Adipocyte (in vitro differentiated cells): ENCODE measurements around the gene SFN.
A peak's percentile ranks its signal among the peaks of the same experiment; 100 is the strongest.

ENCODE experiments used
- DNase-seq: peaks from one replicate; pipeline ENCODE4 v3.0.0-alpha.2; 2015; ENCODE audit warnings: low read depth
- H3K27me3 ChIP-seq: replicated peaks from 2 replicates; pipeline ENCODE4 v1.7.0; 2013; ENCODE audit warnings: mild to moderate bottlenecking, low read length, moderate library complexity; ENCODE audit not compliant: control insufficient read depth, insufficient read depth
- H3K36me3 ChIP-seq: 2 replicates; pipeline ENCODE4 v1.7.0; 2013; ENCODE audit warnings: low read length, mild to moderate bottlenecking, moderate library complexity; ENCODE audit not compliant: control insufficient read depth, insufficient read depth, severe bottlenecking
- H3K4me1 ChIP-seq: 2 replicates; pipeline ENCODE4 v1.7.0; 2013; ENCODE audit warnings: mild to moderate bottlenecking, low read length, moderate library complexity; ENCODE audit not compliant: control insufficient read depth, insufficient read depth
- H3K4me3 ChIP-seq: 2 replicates; pipeline ENCODE4 v1.7.0; 2013; ENCODE audit warnings: mild to moderate bottlenecking, low read length, moderate library complexity
- H3K9ac ChIP-seq: 2 replicates; pipeline ENCODE4 v1.7.0; 2013; ENCODE audit warnings: mild to moderate bottlenecking, low read length, moderate library complexity
- H3K9me3 ChIP-seq: 2 replicates; pipeline ENCODE4 v1.7.0; 2013; ENCODE audit warnings: mild to moderate bottlenecking, low read length, moderate library complexity; ENCODE audit not compliant: control insufficient read depth

SFN gene

DNA sequence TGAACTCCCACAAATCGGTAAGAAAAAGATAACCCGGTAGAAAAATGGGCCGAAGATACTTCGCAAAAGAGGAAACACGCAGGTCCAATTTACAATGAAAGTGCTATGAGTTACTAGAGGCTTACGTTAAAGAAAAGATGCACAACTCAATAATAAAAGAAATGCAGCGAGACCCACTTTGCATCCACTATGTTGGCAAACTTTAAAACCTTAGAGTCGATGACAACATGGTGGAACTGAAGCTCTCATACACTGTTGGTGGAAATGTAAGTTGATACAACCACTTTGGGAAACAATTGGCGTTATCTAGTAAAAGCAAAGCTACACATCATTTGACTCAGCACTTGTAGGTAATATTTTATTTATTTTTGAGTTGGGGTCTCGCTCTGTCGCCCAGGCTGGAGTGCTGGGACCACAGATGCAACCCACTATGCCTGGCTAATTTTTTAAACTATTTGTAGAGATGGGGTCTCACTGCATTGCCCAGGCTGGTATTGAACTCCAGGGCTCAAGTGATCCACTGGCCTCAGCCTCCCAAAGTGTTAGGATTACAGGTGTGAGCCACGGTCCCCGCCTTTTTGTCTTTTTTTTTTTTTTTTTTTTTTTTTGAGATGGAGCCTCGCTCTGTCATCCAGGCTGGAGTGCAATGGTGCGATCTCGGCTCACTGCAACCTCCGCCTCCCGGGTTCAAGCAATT, 38.0 kb downstream of the SFN start:
- H3K27me3 ChIP-seq: no peaks in the 10 kb centered on the region
- H3K4me3 ChIP-seq: peak overlapping the region; percentile 98
- peaks cover 17% of the 10 kb centered on the region for H3K4me1 ChIP-seq
- no peak for DNase-seq
- H3K36me3 ChIP-seq: peaks cover 11% of the 10 kb centered on the region
- H3K9ac ChIP-seq: peak overlapping the region; percentile 98
- no peaks in the 10 kb centered on the region for H3K9me3 ChIP-seq

DNA sequence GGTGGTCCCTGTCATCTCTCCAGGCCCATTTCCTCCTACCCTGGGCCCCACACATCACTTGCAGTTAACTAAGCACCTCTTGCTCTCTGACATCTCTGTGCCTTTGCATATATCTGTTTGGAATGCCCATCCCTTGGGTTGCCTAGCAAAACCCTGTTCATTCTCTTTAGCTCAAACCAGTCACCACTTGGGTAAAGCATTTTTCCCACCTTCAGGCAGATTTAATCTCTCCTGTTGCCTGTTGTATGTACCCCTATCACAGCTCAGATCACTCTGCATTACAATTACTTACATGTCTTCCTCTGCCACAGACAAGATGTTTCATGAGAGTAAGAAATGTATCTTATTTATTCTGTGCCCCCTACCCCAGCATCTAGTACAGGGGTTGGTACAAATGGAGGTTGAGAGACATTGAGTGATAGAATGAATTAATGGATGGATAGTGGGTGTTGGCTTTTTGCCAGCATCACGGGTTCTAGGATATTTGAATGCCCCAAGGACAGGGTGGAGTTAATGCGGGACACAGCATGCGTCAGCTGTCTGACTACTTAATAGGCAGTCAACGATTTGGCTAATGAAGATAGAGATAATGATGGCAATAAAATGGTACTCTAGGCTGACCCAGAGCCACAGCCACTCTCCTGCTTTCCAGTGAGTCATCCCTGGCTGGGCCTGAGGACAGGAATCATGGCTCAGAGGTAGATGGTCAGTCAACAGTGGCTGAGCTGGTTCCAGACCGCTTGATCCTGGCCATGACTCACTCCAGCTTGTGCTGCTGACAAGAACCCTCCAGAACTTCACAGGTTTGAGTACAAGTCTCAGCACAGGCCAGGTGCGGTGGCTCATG, 44.3 kb downstream of the SFN start:
- peak; percentile 36 for DNase-seq
- Histone ChIP-seq H3K4me1 (no peaks in the 10 kb centered on the region), H3K27me3 (no peaks in the 10 kb centered on the region), H3K9me3 (no peaks in the 10 kb centered on the region), H3K4me3 (no peak overlapping the region), H3K9ac (no peak overlapping the region), H3K36me3 (no peaks in the 10 kb centered on the region)

DNA sequence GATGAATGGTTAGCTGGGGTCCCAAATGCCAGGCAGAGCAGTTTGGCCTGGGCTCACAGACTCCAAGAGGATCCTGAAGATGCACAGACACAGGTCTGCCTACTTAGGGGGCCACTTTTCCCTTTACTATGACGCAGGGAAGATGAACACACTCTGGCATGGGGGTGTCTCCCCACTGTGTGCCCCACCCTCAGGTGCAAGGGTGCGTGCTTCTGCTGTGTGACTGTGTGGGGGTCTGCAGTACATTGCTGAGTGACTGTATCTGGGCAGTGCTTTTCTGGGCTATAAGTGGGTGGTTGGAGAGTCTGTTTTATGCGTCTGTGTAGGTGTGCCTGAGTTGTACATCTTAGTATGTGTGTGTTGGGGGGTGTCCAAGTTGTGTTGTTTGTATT, 47.0 kb downstream of the SFN start:
- Histone ChIP-seq H3K36me3 (no peaks in the 10 kb centered on the region), H3K27me3 (no peaks in the 10 kb centered on the region), H3K4me3 (no peak overlapping the region), H3K9ac (no peak overlapping the region), H3K4me1 (no peaks in the 10 kb centered on the region), H3K9me3 (no peaks in the 10 kb centered on the region)
- no peak for DNase-seq

DNA sequence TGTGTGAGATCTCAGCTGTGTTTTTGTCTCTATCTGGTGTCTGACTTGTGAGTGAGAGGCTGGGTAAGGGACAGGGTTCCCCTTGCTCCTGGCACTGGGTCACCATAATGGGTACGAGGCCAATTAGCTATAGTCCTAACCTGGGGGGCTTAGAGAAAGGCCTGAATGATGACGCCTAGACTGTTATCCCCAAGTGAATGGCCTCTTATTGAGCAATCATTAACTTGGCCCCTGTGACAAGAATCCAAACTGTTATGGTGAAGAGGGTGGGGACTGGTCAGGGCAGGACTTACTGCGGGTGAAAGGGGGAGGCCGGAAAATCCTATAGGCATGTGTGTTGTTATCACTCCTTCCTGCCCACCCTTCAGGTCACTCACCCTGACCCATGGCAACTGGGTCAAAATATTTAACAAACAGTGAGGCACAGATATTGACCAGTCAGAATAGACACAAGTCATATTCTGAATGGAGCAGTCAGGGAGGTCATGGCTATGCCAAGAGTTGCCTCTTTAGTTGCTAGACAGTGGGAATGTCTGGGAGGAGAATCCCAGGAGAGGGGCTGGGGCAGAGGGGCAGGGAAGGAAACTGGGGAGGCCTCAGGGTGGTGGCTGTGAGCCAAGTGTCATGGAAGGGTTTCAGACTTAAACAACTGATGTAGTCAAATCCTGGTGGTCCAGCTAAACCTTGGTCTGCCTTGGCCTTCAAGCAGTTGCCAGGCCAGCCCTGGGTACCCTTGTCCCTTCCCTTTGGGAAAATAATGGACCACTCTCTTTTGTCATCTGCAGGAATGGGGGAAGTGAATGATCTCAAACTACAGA, 47.6 kb downstream of the SFN start:
- H3K9me3 ChIP-seq: no peaks in the 10 kb centered on the region
- H3K9ac ChIP-seq: no peak overlapping the region
- no peaks in the 10 kb centered on the region for H3K36me3 ChIP-seq
- H3K4me3 ChIP-seq: no peak overlapping the region
- DNase-seq: no peak
- no peaks in the 10 kb centered on the region for H3K27me3 ChIP-seq
- H3K4me1 ChIP-seq: no peaks in the 10 kb centered on the region

DNA sequence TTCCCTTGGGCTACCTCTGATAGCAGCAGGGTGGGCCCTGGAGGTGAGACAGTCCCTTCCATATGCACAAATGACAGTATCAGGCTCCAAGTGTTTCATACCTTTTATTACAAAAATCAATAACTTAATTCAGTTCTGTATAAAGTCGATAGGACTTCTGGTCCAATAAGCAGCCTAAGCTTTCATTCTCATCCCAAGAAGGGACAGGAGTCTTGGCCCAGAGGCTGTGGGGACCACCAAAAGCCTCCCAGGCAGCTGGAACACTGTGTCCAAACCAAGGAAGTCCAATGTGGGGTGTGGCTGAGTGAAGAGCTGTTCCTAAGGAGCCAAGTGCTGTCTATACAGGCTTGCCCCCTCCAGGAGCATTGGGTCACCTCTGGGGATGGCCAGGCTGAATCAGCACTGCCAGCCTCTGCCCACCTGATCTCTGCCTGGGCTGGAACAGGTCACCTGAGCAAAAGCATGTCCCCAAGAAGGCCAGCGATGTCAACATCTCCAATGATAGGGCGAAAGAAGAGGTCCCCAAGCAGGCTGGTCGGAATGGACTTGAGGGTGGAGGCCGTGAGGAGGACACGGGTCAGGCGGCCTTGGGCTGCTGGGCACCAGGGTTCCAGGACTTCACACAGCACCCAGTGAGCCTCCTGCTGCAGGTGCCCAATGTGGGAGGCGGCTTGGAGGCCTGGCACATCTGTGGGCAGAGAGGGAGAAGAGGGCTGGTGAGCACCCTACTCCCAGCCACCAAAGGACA, 48.6 kb downstream of the SFN start:
- H3K9me3 ChIP-seq: no peaks in the 10 kb centered on the region
- H3K9ac ChIP-seq: no peak overlapping the region
- no peaks in the 10 kb centered on the region for H3K36me3 ChIP-seq
- no peak for DNase-seq
- H3K27me3 ChIP-seq: no peaks in the 10 kb centered on the region
- no peak overlapping the region for H3K4me3 ChIP-seq
- no peaks in the 10 kb centered on the region for H3K4me1 ChIP-seq

DNA sequence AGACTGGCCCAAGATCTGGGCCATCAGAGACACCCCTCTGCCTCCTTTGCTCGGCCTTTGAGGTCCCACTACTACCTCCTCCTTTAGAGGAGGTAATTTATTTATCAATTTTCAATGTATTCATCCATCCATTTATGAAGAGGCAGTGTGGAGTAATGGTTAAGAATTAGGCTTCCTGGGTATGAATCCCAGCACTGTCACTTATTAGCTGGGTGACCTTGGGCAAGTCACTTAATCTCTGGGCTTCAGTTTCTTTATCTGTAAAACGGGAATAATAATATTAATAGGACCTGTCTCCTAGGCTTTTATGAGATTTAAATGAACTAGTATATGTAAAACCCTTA, 49.2 kb downstream of the SFN start:
- no peaks in the 10 kb centered on the region for H3K9me3 ChIP-seq
- no peak for DNase-seq
- no peaks in the 10 kb centered on the region for H3K36me3 ChIP-seq
- no peaks in the 10 kb centered on the region for H3K27me3 ChIP-seq
- no peak overlapping the region for H3K9ac ChIP-seq
- no peaks in the 10 kb centered on the region for H3K4me1 ChIP-seq
- no peak overlapping the region for H3K4me3 ChIP-seq

DNA sequence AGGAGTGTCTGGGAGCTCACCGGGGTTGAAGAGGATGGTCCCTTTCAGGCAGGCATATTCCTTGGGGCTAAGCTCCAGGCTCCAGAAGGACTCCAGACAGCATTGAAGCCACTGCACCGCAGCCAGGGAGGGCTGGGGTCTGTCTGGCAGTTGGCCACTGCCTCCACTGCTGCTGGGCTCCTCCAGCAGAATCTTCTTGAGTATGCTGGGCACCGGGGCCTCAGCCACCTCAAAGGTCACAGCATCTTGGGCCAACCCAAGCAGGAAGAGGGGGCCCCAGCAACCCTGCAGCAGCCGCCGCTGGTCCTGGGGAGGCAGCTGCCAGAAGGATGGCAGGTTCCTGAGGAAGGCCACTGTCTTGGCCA, 50.4 kb downstream of the SFN start:
- Histone ChIP-seq H3K36me3 (no peaks in the 10 kb centered on the region), H3K4me3 (no peak overlapping the region), H3K4me1 (no peaks in the 10 kb centered on the region), H3K9ac (no peak overlapping the region), H3K9me3 (no peaks in the 10 kb centered on the region), H3K27me3 (no peaks in the 10 kb centered on the region)
- DNase-seq: no peak
